Stimulated activated CD8-positive, alpha-beta memory T cell treated with anti-CD3 and anti-CD28 coated beads, Interleukin-4, amount 100 ng/mL, for 24 hours (primary cell): Measurements from ENCODE around the gene C18orf32.
"Not testable (repeated sequence)": the region's sequence is repeated elsewhere in the genome, so short reads cannot be mapped to it uniquely, and the experiment has no call there.

Source experiments
- DNase-seq: peaks from one replicate; pipeline ENCODE4 v3.0.0-alpha.2; 2020; ENCODE audit warnings: low read depth

Gene C18orf32

GRCh38 chr18:49500201-49500921 is 13.3 kb upstream of the C18orf32 start:
- DNase-seq: no peak

GRCh38 chr18:49499046-49499637 is 12.1 kb upstream of the C18orf32 start:
- DNase-seq: no peak

- DNase-seq: no peak
Observed at GRCh38 chr18:49495480-49495879, 8.4 kb upstream of the C18orf32 start.

GRCh38 chr18:49495076-49495475 is 8.0 kb upstream of the C18orf32 start:
- no peak for DNase-seq

GRCh38 chr18:49494660-49495059 is 7.6 kb upstream of the C18orf32 start:
- no peak for DNase-seq

- DNase-seq: no peak
Observed at GRCh38 chr18:49492694-49493033, 5.6 kb upstream of the C18orf32 start.

- peak; percentile 68 for DNase-seq
Observed at GRCh38 chr18:49491857-49492693, 5.0 kb upstream of the C18orf32 start, which contains the start of gene RPL17. Gene RPL17, minus strand, starts transcription at chr18:49492465.

- DNase-seq: no peak
Observed at GRCh38 chr18:49491534-49491856, 4.5 kb upstream of the C18orf32 start.

GRCh38 chr18:49490246-49490762 is 3.3 kb upstream of the C18orf32 start:
- no peak for DNase-seq

GRCh38 chr18:49487711-49488310 is 777 bp upstream of the C18orf32 start:
- DNase-seq: no peak

- no peak for DNase-seq
Observed at GRCh38 chr18:49486606-49486952, 455 bp downstream of the C18orf32 start.

- DNase-seq: no peak
Observed at GRCh38 chr18:49486134-49486533, 900 bp downstream of the C18orf32 start.

- no peak for DNase-seq
Observed at GRCh38 chr18:49483198-49483597, 3.8 kb downstream of the C18orf32 start.

- DNase-seq: no peak
Observed at GRCh38 chr18:49481907-49482306, 5.1 kb downstream of the C18orf32 start.

GRCh38 chr18:49481317-49481716 is 5.7 kb downstream of the C18orf32 start:
- DNase-seq: no peak

- DNase-seq: no peak
Observed at GRCh38 chr18:49479381-49480137, 7.5 kb downstream of the C18orf32 start.

GRCh38 chr18:49476664-49477411 is 10.2 kb downstream of the C18orf32 start:
- DNase-seq: no peak

- DNase-seq: not testable (repeated sequence)
Observed at GRCh38 chr18:49474935-49475334, 12.1 kb downstream of the C18orf32 start.

- no peak for DNase-seq
Observed at GRCh38 chr18:49473721-49474120, 13.3 kb downstream of the C18orf32 start.

GRCh38 chr18:49472459-49472858 is 14.6 kb downstream of the C18orf32 start:
- no peak for DNase-seq

- DNase-seq: no peak
Observed at GRCh38 chr18:49471532-49471931, 15.5 kb downstream of the C18orf32 start.
